ENCODE results near the gene RFTN1.

DNA sequence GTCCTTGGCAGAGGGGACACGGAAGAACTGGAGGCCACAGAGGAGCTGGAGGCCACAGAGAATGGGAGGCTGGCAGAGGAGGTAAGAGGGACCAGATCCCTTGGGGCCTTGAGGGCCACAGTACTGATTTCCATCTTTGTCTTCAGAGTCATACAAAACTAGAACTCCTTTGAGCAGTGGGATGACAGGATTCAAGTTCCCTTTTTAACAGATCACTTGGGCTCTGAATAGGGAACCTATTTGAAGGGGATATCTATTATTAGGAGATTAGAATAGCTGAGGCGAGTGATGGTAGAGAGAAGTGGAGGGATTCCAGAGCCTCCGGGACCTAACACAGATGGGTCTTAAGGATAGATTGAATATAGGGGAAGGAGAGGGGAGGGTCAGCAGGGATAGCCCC lies 192.8 kb downstream of the RFTN1 start:
- no peak for TF ChIP-seq EZH2 (IDR thresholded peaks at IDR 0.05; ENCODE audit: low read length, missing control alignments)
- TF ChIP-seq CTCF (conservative IDR thresholded peaks at IDR 0.05 in 1 of 2, IDR thresholded peaks at IDR 0.05 in 1 of 2; ENCODE audit: low read depth in 1 of 2, low read length in 2 of 2) = no peak
